ENCODE data around the gene ABHD1. TPM values are rescaled to one million over a fixed set of nuclear protein-coding genes. Genes with fewer than 3 reads are reported as not detected.

The ABHD1 gene
- total and polyA plus RNA-seq, 8 donors: 0.26 to 0.99 (median 0.34) TPM; not detected in 1

DNA sequence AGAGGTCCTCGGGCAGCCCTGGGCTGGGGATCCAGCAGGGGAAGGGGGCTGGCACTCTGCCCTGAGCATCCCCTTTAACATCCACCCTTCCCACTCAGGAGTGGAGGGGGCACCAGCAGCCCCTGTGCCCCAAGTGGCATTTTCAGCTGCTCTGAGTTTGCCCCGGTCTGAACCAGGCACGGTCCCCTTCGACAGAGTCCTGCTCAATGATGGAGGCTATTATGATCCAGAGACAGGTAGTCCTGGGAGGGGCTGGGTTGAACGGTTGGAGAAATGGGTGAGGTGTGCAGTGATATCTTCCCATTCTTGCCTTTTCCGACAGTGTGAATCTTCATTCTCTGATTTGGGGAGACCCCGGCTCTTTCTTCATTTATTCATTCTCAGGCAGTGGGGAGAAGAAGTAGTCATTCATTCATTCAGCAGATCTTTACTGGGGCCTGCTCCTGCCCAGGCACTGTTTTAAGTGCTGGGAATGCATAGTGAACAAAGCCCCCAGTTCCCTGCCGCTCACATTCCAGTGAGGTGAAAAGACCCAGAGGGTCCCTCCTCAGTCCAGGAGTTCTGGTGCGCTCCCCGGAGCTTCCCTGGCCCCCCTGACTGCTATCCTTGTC is 38.4 kb upstream of the ABHD1 start:
- intact Hi-C loops (cut with DNase I): loop anchor here in 1 of 3 donors (10.0 kb wide), 1 partner anchor 120 kb away; no protein-coding TSS in a partner anchor
- H3K36me3 ChIP-seq: no peaks in the 10 kb centered on the region
- peak overlapping the region in 3 of 4 donors; percentile 66 to 83 (median 79) for H3K27ac ChIP-seq
- peak overlapping the region in 3 of 4 donors; percentile 50 to 73 (median 58) for H3K4me3 ChIP-seq
- DNase-seq (peak in 1 of 6 donors; percentile 65), FAIRE-seq (no peak), ATAC-seq (no peak)
- TF ChIP-seq, protein P1, sequence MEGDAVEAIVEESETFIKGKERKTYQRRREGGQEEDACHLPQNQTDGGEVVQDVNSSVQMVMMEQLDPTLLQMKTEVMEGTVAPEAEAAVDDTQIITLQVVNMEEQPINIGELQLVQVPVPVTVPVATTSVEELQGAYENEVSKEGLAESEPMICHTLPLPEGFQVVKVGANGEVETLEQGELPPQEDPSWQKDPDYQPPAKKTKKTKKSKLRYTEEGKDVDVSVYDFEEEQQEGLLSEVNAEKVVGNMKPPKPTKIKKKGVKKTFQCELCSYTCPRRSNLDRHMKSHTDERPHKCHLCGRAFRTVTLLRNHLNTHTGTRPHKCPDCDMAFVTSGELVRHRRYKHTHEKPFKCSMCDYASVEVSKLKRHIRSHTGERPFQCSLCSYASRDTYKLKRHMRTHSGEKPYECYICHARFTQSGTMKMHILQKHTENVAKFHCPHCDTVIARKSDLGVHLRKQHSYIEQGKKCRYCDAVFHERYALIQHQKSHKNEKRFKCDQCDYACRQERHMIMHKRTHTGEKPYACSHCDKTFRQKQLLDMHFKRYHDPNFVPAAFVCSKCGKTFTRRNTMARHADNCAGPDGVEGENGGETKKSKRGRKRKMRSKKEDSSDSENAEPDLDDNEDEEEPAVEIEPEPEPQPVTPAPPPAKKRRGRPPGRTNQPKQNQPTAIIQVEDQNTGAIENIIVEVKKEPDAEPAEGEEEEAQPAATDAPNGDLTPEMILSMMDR (IDR thresholded peaks at IDR 0.05): no peak
- peaks cover 0 to 18% (median 0%) of the 10 kb centered on the region in 3 donors for H3K4me1 ChIP-seq
- 53 to 57% methylated on average over 10 of the region's 10 CpGs for WGBS, 2 donors
- no peaks in the 10 kb centered on the region for H3K27me3 ChIP-seq
- H3K9me3 ChIP-seq: no peaks in the 10 kb centered on the region

DNA sequence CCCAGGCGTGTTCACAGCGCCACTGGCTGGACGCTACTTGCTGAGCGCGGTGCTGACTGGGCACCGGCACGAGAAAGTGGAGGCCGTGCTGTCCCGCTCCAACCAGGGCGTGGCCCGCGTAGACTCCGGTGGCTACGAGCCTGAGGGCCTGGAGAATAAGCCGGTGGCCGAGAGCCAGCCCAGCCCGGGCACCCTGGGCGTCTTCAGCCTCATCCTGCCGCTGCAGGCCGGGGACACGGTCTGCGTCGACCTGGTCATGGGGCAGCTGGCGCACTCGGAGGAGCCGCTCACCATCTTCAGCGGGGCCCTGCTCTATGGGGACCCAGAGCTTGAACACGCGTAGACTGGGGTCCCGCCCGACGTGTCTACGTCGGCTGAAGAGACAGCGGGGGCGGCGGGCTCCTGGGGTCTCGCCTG is 37.9 kb upstream of the ABHD1 start:
- peaks cover 0 to 18% (median 0%) of the 10 kb centered on the region in 3 donors for H3K4me1 ChIP-seq
- peak overlapping the region; percentile 66 to 83 (median 77) for H3K27ac ChIP-seq
- H3K4me3 ChIP-seq: peak overlapping the region; percentile 40 to 73 (median 54)
- DNase-seq: peak; percentile 64 to 88 (median 80)
- TF ChIP-seq, protein P1 (IDR thresholded peaks at IDR 0.05): no peak
- no peaks in the 10 kb centered on the region for H3K27me3 ChIP-seq
- no peaks in the 10 kb centered on the region for H3K36me3 ChIP-seq
- no peaks in the 10 kb centered on the region for H3K9me3 ChIP-seq
- FAIRE-seq: no peak
- ATAC-seq: peak; percentile 44 to 64 (median 58)
- 0% methylated on average over 32 to 38 of the region's 38 CpGs for WGBS, 2 donors
- intact Hi-C loops (cut with DNase I): loop anchor here in 1 of 3 donors (10.0 kb wide), 1 partner anchor 121 kb away; no protein-coding TSS in a partner anchor

DNA sequence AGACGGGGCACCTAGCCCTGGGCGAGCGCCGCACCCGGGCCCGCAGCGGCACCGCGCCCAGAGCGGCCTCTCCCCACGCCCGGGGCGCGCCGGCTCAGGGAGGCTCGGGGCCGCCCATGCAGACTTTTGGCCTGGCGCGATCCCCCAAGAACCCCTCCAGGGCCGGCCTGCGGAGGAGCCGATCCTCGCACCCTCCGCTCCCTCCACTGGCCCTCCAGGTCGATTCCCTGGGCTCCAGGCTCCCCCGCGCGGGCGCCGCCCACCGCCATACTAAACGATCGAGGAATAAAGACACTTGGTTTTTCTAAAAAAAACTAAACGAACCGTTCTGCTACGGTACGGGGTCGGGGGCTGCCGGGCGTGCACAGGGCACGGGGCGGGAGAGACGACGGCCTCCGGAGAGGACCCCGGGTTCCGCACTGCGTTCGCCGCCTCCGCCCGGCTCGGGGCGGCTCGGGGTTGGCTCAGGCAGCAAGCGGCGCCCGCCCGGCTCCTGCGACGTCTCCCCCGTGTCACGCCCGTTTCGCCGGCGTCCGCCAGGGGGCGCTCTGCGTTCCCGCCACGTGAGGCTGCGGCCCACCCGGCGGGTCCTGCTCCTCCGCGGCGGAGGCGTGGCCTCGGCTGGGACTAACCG is 37.4 kb upstream of the ABHD1 start:
- intact Hi-C loops (cut with DNase I): loop anchor here in 1 of 3 donors (10.0 kb wide), 1 partner anchor 121 kb away; no protein-coding TSS in a partner anchor
- FAIRE-seq: no peak

DNA sequence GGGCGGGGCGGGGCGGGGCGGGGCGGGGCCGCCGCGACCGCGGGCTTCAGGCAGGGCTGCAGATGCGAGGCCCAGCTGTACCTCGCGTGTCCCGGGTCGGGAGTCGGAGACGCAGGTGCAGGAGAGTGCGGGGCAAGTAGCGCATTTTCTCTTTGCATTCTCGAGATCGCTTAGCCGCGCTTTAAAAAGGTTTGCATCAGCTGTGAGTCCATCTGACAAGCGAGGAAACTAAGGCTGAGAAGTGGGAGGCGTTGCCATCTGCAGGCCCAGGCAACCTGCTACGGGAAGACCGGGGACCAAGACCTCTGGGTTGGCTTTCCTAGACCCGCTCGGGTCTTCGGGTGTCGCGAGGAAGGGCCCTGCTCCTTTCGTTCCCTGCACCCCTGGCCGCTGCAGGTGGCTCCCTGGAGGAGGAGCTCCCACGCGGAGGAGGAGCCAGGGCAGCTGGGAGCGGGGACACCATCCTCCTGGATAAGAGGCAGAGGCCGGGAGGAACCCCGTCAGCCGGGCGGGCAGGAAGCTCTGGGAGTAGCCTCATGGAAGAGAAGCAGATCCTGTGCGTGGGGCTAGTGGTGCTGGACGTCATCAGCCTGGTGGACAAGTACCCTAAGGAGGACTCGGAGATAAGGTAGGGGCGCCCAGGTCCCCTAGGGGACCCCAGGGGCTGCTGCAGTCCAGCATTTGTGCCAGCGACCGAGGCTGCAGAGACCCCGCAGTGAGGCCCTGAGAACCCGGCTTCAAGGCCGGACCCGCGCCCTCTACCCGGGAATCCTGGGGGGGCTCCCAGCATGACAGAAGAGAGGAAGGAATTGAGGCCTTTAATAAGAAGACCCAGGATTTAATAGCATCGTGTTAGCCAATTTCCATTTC is 36.7 kb upstream of the ABHD1 start, which contains the start of gene KHK:
TSS of gene KHK (plus strand) at position 49 of the 870 bp plus-strand sequence. CDS start at position 537, 488 bp downstream.
- Histone ChIP-seq H3K36me3 (no peaks in the 10 kb centered on the region), H3K4me1 (peaks cover 0 to 10% (median 0%) of the 10 kb centered on the region in 3 donors), H3K4me3 (peak within 1 kb of the TSS; percentile 50 to 73 (median 56)), H3K9me3 (no peaks in the 10 kb centered on the region), H3K27ac (peak within 1 kb of the TSS; percentile 66 to 83 (median 77)), H3K27me3 (no peaks in the 10 kb centered on the region)
- FAIRE-seq (no peak), DNase-seq (peak; percentile 59 to 90 (median 70)), ATAC-seq (peak; percentile 45 to 60 (median 55))
- TF ChIP-seq, protein P1 (IDR thresholded peaks at IDR 0.05): peak in 2 of 4 donors; percentile 5 to 42
- intact Hi-C loops (cut with DNase I): loop anchor here in 1 of 3 donors (10.0 kb wide), 1 partner anchor 122 kb away; no protein-coding TSS in a partner anchor
- 3 to 4% methylated on average over 53 to 54 of the region's 54 CpGs for WGBS, 2 donors

More for the DNA sequence above, 37.4 kb upstream of the ABHD1 start:
- no peaks in the 10 kb centered on the region for H3K27me3 ChIP-seq
- peak overlapping the region; percentile 50 to 73 (median 56) for H3K4me3 ChIP-seq
- DNase-seq (peak; percentile 93 to 100 (median 98)), ATAC-seq (peak; percentile 87 to 95 (median 93))
- 1% methylated on average over 65 to 81 of the region's 81 CpGs for WGBS, 2 donors
- TF ChIP-seq, protein P1 (IDR thresholded peaks at IDR 0.05): peak; percentile 81 to 97 (median 96)
- H3K4me1 ChIP-seq: peaks cover 0 to 17% (median 0%) of the 10 kb centered on the region in 3 donors
- no peaks in the 10 kb centered on the region for H3K36me3 ChIP-seq
- no peaks in the 10 kb centered on the region for H3K9me3 ChIP-seq
- H3K27ac ChIP-seq: peak overlapping the region; percentile 66 to 83 (median 77)

Data from pancreas (tissue), 10 donors.